AG08396 (cell line): Measurements from ENCODE around the gene SPATA9.
"Not testable (repeated sequence)": the region's sequence is repeated elsewhere in the genome, so short reads cannot be mapped to it uniquely, and the experiment has no call there.

Experiments
- DNase-seq: peaks from one replicate; pipeline ENCODE4 v3.0.0; 2012; ENCODE audit warnings: low spot score, mixed read lengths

SPATA9 gene

GRCh38 chr5:95646226-95646568 lies 36.6 kb downstream of the SPATA9 start:
- not testable (repeated sequence) for DNase-seq

- DNase-seq = peak; percentile 42
Measured at GRCh38 chr5:95644351-95645042, 38.3 kb downstream of the SPATA9 start.

- no peak for DNase-seq
Measured at GRCh38 chr5:95643152-95643551, 39.6 kb downstream of the SPATA9 start.

GRCh38 chr5:95641741-95642220 lies 41.0 kb downstream of the SPATA9 start:
- no peak for DNase-seq

GRCh38 chr5:95638632-95639031 lies 44.2 kb downstream of the SPATA9 start:
- DNase-seq = no peak

GRCh38 chr5:95634081-95634480 lies 48.7 kb downstream of the SPATA9 start:
- no peak for DNase-seq

GRCh38 chr5:95633671-95634070 lies 49.1 kb downstream of the SPATA9 start:
- no peak for DNase-seq

GRCh38 chr5:95632942-95633341 lies 49.8 kb downstream of the SPATA9 start:
- not testable (repeated sequence) for DNase-seq

- peak; percentile 41 for DNase-seq
Measured at GRCh38 chr5:95631991-95632675, 50.7 kb downstream of the SPATA9 start.

GRCh38 chr5:95631255-95631958 lies 51.4 kb downstream of the SPATA9 start:
- peak; percentile 65 for DNase-seq

GRCh38 chr5:95630394-95630917 lies 52.3 kb downstream of the SPATA9 start:
- DNase-seq = no peak

- no peak for DNase-seq
Measured at GRCh38 chr5:95628933-95629332, 53.9 kb downstream of the SPATA9 start.

GRCh38 chr5:95627971-95628810 lies 54.6 kb downstream of the SPATA9 start:
- no peak for DNase-seq

GRCh38 chr5:95626701-95627100 lies 56.1 kb downstream of the SPATA9 start:
- DNase-seq = no peak

- no peak for DNase-seq
Measured at GRCh38 chr5:95624368-95624767, 58.4 kb downstream of the SPATA9 start.

- no peak for DNase-seq
Measured at GRCh38 chr5:95623706-95624105, 59.1 kb downstream of the SPATA9 start.

- no peak for DNase-seq
Measured at GRCh38 chr5:95621839-95622629, 60.8 kb downstream of the SPATA9 start.

- DNase-seq = peak; percentile 29
Measured at GRCh38 chr5:95620870-95621838, 61.6 kb downstream of the SPATA9 start.

- DNase-seq = peak; percentile 75
Measured at GRCh38 chr5:95620030-95620869, 62.5 kb downstream of the SPATA9 start, which contains the start of gene GPR150. GPR150 (plus strand) TSS chr5:95620087; CDS start chr5:95620276, 189 bp downstream.
